Measurements from ENCODE around the gene VGLL1.

DNA sequence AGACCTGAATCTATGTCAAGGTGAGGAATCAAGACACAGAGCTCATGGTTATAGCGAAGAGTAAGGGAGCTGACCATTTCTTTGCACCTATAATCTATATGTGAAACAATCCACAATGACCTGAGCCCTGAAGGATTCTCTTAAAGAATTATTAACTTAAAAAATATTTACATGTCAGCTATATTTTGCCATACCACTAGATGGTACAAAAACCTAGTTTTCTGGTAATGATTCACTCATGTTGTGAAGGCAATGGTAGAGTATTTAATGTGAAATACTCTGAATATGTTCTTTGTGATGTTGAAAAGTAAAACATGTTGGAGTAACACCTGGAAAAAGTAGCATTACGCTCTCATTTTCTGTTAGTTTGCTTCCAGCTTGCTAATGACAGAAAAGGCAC, 40.0 kb downstream of the VGLL1 start:
- TF ChIP-seq PRDM15 (CRISPR knock-in tag; IDR thresholded peaks at IDR 0.05), result no peak
- TF ChIP-seq CTCF (IDR thresholded peaks at IDR 0.05 in 2 of 3, conservative IDR thresholded peaks at IDR 0.05 in 1 of 3; ENCODE audit: control insufficient read depth in 2 of 3, extremely low read depth in 1 of 3, insufficient read depth in 1 of 3, low read depth in 3 of 3, low read length in 3 of 3), result peak in 1 of 3 experiments; percentile 40; a peak in 1 of 6 replicates
- TF ChIP-seq, protein P1, sequence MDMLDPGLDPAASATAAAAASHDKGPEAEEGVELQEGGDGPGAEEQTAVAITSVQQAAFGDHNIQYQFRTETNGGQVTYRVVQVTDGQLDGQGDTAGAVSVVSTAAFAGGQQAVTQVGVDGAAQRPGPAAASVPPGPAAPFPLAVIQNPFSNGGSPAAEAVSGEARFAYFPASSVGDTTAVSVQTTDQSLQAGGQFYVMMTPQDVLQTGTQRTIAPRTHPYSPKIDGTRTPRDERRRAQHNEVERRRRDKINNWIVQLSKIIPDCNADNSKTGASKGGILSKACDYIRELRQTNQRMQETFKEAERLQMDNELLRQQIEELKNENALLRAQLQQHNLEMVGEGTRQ (IDR thresholded peaks at IDR 0.05; ENCODE audit: borderline replicate concordance, low read depth, low read length), result no peak
- no peak for TF ChIP-seq JUND (IDR thresholded peaks at IDR 0.05; ENCODE audit: low read depth, low read length)
- no peak for TF ChIP-seq HDAC2 (IDR thresholded peaks at IDR 0.05)
- no peak for TF ChIP-seq GABPA (IDR thresholded peaks at IDR 0.05; ENCODE audit: low read depth)
- no peak for TF ChIP-seq TARDBP (IDR thresholded peaks at IDR 0.05; ENCODE audit: borderline replicate concordance)
- TF ChIP-seq KAT2A (conservative IDR thresholded peaks at IDR 0.05; ENCODE audit: control insufficient read depth, low read depth, low read length), result no peak
- TF ChIP-seq ASH2L (IDR thresholded peaks at IDR 0.05; ENCODE audit: borderline replicate concordance, low read depth), result no peak
- TF ChIP-seq, protein P2, sequence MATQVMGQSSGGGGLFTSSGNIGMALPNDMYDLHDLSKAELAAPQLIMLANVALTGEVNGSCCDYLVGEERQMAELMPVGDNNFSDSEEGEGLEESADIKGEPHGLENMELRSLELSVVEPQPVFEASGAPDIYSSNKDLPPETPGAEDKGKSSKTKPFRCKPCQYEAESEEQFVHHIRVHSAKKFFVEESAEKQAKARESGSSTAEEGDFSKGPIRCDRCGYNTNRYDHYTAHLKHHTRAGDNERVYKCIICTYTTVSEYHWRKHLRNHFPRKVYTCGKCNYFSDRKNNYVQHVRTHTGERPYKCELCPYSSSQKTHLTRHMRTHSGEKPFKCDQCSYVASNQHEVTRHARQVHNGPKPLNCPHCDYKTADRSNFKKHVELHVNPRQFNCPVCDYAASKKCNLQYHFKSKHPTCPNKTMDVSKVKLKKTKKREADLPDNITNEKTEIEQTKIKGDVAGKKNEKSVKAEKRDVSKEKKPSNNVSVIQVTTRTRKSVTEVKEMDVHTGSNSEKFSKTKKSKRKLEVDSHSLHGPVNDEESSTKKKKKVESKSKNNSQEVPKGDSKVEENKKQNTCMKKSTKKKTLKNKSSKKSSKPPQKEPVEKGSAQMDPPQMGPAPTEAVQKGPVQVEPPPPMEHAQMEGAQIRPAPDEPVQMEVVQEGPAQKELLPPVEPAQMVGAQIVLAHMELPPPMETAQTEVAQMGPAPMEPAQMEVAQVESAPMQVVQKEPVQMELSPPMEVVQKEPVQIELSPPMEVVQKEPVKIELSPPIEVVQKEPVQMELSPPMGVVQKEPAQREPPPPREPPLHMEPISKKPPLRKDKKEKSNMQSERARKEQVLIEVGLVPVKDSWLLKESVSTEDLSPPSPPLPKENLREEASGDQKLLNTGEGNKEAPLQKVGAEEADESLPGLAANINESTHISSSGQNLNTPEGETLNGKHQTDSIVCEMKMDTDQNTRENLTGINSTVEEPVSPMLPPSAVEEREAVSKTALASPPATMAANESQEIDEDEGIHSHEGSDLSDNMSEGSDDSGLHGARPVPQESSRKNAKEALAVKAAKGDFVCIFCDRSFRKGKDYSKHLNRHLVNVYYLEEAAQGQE (IDR thresholded peaks at IDR 0.05; ENCODE audit: low read depth, low read length), result no peak
- no peak for TF ChIP-seq ZNF687 (IDR thresholded peaks at IDR 0.05)

Measured in GM12878 (cell line).